SU-DHL-6 (cell line): ENCODE measurements around the gene RPS16.
"Not testable (repeated sequence)": the region's sequence is repeated elsewhere in the genome, so short reads cannot be mapped to it uniquely, and the experiment has no call there.

ENCODE experiments used
- H2AFZ ChIP-seq: fragments of 200-600 bp; sonication (generic); 2 replicates; pipeline ENCODE4 v1.6.1; 2014; ENCODE audit warnings: low read depth, mild to moderate bottlenecking, moderate library complexity, mixed read lengths, antibody characterized with exemption, low read length; ENCODE audit not compliant: severe bottlenecking
- H3F3A ChIP-seq: fragments of 200-600 bp; shearing (Covaris generic); 2 replicates; pipeline ENCODE4 v1.6.0; 2016; ENCODE audit warnings: antibody characterized with exemption, mild to moderate bottlenecking; ENCODE audit not compliant: insufficient read depth
- H3K27ac ChIP-seq: fragments of 200-600 bp; sonication (generic); 2 replicates; pipeline ENCODE4 v1.5.1; 2016; ENCODE audit warnings: low read depth, mild to moderate bottlenecking, low read length, moderate library complexity, mixed read lengths
- H3K27me3 ChIP-seq: fragments of 200-600 bp; sonication (generic), shearing (Covaris generic); 2 replicates; pipeline ENCODE4 v1.6.0; 2014; ENCODE audit warnings: mild to moderate bottlenecking, low read length
- H3K36me3 ChIP-seq: fragments of 200-600 bp; sonication (generic); 2 replicates; pipeline ENCODE4 v1.6.1; 2014; ENCODE audit warnings: mild to moderate bottlenecking, low read length, mixed read lengths
- H3K4me2 ChIP-seq: fragments of 300-600, 200-600 bp; shearing (Covaris generic), sonication (generic); 2 replicates; pipeline ENCODE4 v1.6.0; 2014; ENCODE audit warnings: low read length, low read depth, mild to moderate bottlenecking; ENCODE audit not compliant: poor library complexity, severe bottlenecking
- H3K4me3 ChIP-seq: fragments of 200-600 bp; sonication (generic); 2 replicates; pipeline ENCODE4 v1.5.1; 2014; ENCODE audit warnings: antibody characterized with exemption, low read length, mild to moderate bottlenecking, mixed read lengths; ENCODE audit not compliant: insufficient read depth, poor library complexity, severe bottlenecking
- H3K79me2 ChIP-seq: fragments of 200-600 bp; sonication (generic); 2 replicates; pipeline ENCODE4 v1.6.1; 2014; ENCODE audit warnings: mild to moderate bottlenecking, low read length, moderate library complexity; ENCODE audit not compliant: insufficient read depth
- H3K9ac ChIP-seq: fragments of 200-600 bp; sonication (generic); 2 replicates; pipeline ENCODE4 v1.7.0; 2014; ENCODE audit warnings: mild to moderate bottlenecking, low read length
- H3K9me2 ChIP-seq: fragments of 200-600 bp; sonication (generic); replicated peaks from 2 replicates; pipeline ENCODE4 v1.6.1; 2014; ENCODE audit warnings: low read length; ENCODE audit not compliant: insufficient read depth
- H3K9me3 ChIP-seq: fragments of 200-600 bp; sonication (generic); 2 replicates; pipeline ENCODE4 v1.6.1; 2014; ENCODE audit warnings: low read length, mixed read lengths; ENCODE audit not compliant: insufficient read depth
- H4K20me1 ChIP-seq: fragments of 200-600 bp; sonication (generic); 2 replicates; pipeline ENCODE4 v1.6.1; 2014; ENCODE audit warnings: low read depth, mild to moderate bottlenecking, antibody characterized with exemption, low read length, moderate library complexity, mixed read lengths
- CTCF ChIP-seq: fragments of 200-600 bp; sonication (generic); IDR thresholded peaks from one replicate; pipeline ENCODE4 v1.5.1; 2017; ENCODE audit warnings: antibody characterized with exemption, mild to moderate bottlenecking, low read length, moderate library complexity; ENCODE audit not compliant: insufficient read depth, poor library complexity, severe bottlenecking
- EZH2phosphoT487 ChIP-seq: fragments of 200-600 bp; sonication (generic), shearing (Covaris generic); conservative IDR thresholded peaks from 2 replicates; pipeline ENCODE4 v1.6.1; 2018; ENCODE audit warnings: mild to moderate bottlenecking, antibody characterized with exemption, low read length, moderate library complexity, mixed read lengths

RPS16 gene

GRCh38 chr19:39481229-39481545, 45.4 kb upstream of the RPS16 start:
- peak overlapping the region; percentile 91 for H3K9ac ChIP-seq
- H2AFZ ChIP-seq = peak overlapping the region; percentile 53
- H3K4me2 ChIP-seq = peak overlapping the region; percentile 76
- no peaks in the 10 kb centered on the region for H3K9me2 ChIP-seq
- peaks cover 11% of the 10 kb centered on the region for H3F3A ChIP-seq
- no peaks in the 10 kb centered on the region for H4K20me1 ChIP-seq
- TF ChIP-seq CTCF = no peak
- no peaks in the 10 kb centered on the region for H3K9me3 ChIP-seq
- peaks cover 22% of the 10 kb centered on the region for H3K79me2 ChIP-seq
- H3K27ac ChIP-seq = peak overlapping the region; percentile 19; the same call in 1 of the 2 replicates
- peak overlapping the region; percentile 77 for H3K4me3 ChIP-seq
- no peaks in the 10 kb centered on the region; the same call in 1 of the 2 replicates for H3K36me3 ChIP-seq
- H3K27me3 ChIP-seq = no peaks in the 10 kb centered on the region

- no peaks in the 10 kb centered on the region for H3K27me3 ChIP-seq
- peaks cover 11% of the 10 kb centered on the region for H3F3A ChIP-seq
- peak within 1 kb of the TSS; percentile 74 for H2AFZ ChIP-seq
- peaks cover 22% of the 10 kb centered on the region for H3K79me2 ChIP-seq
- no peaks in the 10 kb centered on the region; the same call in 1 of the 2 replicates for H3K36me3 ChIP-seq
- H3K27ac ChIP-seq = peak within 1 kb of the TSS; percentile 39
- H3K4me3 ChIP-seq = peak within 1 kb of the TSS; percentile 77
- no peaks in the 10 kb centered on the region for H4K20me1 ChIP-seq
- no peak for TF ChIP-seq EZH2phosphoT487
- no peak for TF ChIP-seq CTCF
- no peaks in the 10 kb centered on the region for H3K9me2 ChIP-seq
- H3K9ac ChIP-seq = peak within 1 kb of the TSS; percentile 91
- no peaks in the 10 kb centered on the region for H3K9me3 ChIP-seq
- H3K4me2 ChIP-seq = peak within 1 kb of the TSS; percentile 76
Measured at GRCh38 chr19:39480337-39481228, 44.8 kb upstream of the RPS16 start, which contains the start of gene TIMM50. TIMM50 (plus strand) TSS chr19:39480838; CDS start chr19:39480854, 16 bp downstream.

GRCh38 chr19:39479916-39480315, 44.2 kb upstream of the RPS16 start:
- no peaks in the 10 kb centered on the region for H3K27me3 ChIP-seq
- H3K9me2 ChIP-seq = no peaks in the 10 kb centered on the region
- H3K4me3 ChIP-seq = peak overlapping the region; percentile 77
- H3K9ac ChIP-seq = peak overlapping the region; percentile 91
- TF ChIP-seq CTCF (no peak), EZH2phosphoT487 (no peak)
- no peaks in the 10 kb centered on the region for H4K20me1 ChIP-seq
- peaks cover 11% of the 10 kb centered on the region for H3F3A ChIP-seq
- H3K36me3 ChIP-seq = no peaks in the 10 kb centered on the region; the same call in 1 of the 2 replicates
- peaks cover 22% of the 10 kb centered on the region for H3K79me2 ChIP-seq
- peak overlapping the region; percentile 39 for H3K27ac ChIP-seq
- H3K9me3 ChIP-seq = no peaks in the 10 kb centered on the region
- peak overlapping the region; percentile 74 for H2AFZ ChIP-seq
- H3K4me2 ChIP-seq = peak overlapping the region; percentile 69

- peaks cover 22% of the 10 kb centered on the region for H3K79me2 ChIP-seq
- not testable (repeated sequence) for H3K36me3 ChIP-seq, H3K9me3 ChIP-seq, H3K27me3 ChIP-seq, H4K20me1 ChIP-seq, H3K4me3 ChIP-seq, H3K4me2 ChIP-seq, H2AFZ ChIP-seq, H3K9me2 ChIP-seq
- peak overlapping the region; percentile 39; the same call in 1 of the 2 replicates for H3K27ac ChIP-seq
- H3K9ac ChIP-seq = 0 out of 2 replicates have a peak overlapping the region, but pooled peaks have one; percentile 91
- H3F3A ChIP-seq = peaks cover 11% of the 10 kb centered on the region
Measured at GRCh38 chr19:39479319-39479801, 43.6 kb upstream of the RPS16 start.
